Hematopoietic multipotent progenitor cell treated with erythropoietin and hydrocortisone succinate and interleukin-3 and kit ligand, for 4 days (in vitro differentiated cells): ENCODE data around the gene PTCHD1.

ENCODE experiments used
- DNase-seq: peaks from one replicate; pipeline ENCODE4 v3.0.0-alpha.2; 2015

PTCHD1 gene

GRCh38 chrX:23364416-23364815 lies 29.8 kb downstream of the PTCHD1 start:
- no peak for DNase-seq

GRCh38 chrX:23365541-23365940 lies 30.9 kb downstream of the PTCHD1 start:
- peak; percentile 77 for DNase-seq

- DNase-seq, result peak; percentile 66
Observed at GRCh38 chrX:23366914-23367313, 32.3 kb downstream of the PTCHD1 start.

GRCh38 chrX:23369027-23369426 lies 34.4 kb downstream of the PTCHD1 start:
- peak; percentile 50 for DNase-seq

GRCh38 chrX:23372220-23372902 lies 37.7 kb downstream of the PTCHD1 start:
- DNase-seq, result no peak

GRCh38 chrX:23373129-23373804 lies 38.6 kb downstream of the PTCHD1 start:
- DNase-seq, result no peak

GRCh38 chrX:23374291-23374690 lies 39.6 kb downstream of the PTCHD1 start:
- no peak for DNase-seq

GRCh38 chrX:23376581-23376980 lies 41.9 kb downstream of the PTCHD1 start:
- no peak for DNase-seq

GRCh38 chrX:23380581-23380980 lies 45.9 kb downstream of the PTCHD1 start:
- DNase-seq, result no peak

- DNase-seq, result peak; percentile 78
Observed at GRCh38 chrX:23381099-23382087, 46.7 kb downstream of the PTCHD1 start.

- no peak for DNase-seq
Observed at GRCh38 chrX:23382572-23382971, 47.9 kb downstream of the PTCHD1 start.

GRCh38 chrX:23383411-23383810 lies 48.8 kb downstream of the PTCHD1 start:
- DNase-seq, result no peak

- no peak for DNase-seq
Observed at GRCh38 chrX:23385242-23385641, 50.6 kb downstream of the PTCHD1 start.

GRCh38 chrX:23386260-23386659 lies 51.6 kb downstream of the PTCHD1 start:
- no peak for DNase-seq

GRCh38 chrX:23386726-23387125 lies 52.1 kb downstream of the PTCHD1 start:
- no peak for DNase-seq

GRCh38 chrX:23387550-23388184 lies 53.0 kb downstream of the PTCHD1 start:
- DNase-seq, result no peak

- DNase-seq, result no peak
Observed at GRCh38 chrX:23389196-23389792, 54.6 kb downstream of the PTCHD1 start.

- DNase-seq, result no peak
Observed at GRCh38 chrX:23390979-23391378, 56.3 kb downstream of the PTCHD1 start.

GRCh38 chrX:23392195-23392594 lies 57.5 kb downstream of the PTCHD1 start:
- DNase-seq, result no peak

- peak; percentile 63 for DNase-seq
Observed at GRCh38 chrX:23394421-23394820, 59.8 kb downstream of the PTCHD1 start.

GRCh38 chrX:23396263-23396662 lies 61.6 kb downstream of the PTCHD1 start:
- DNase-seq, result no peak

- no peak for DNase-seq
Observed at GRCh38 chrX:23398570-23398969, 63.9 kb downstream of the PTCHD1 start.

GRCh38 chrX:23403849-23404248 lies 69.2 kb downstream of the PTCHD1 start:
- DNase-seq, result peak; percentile 11
